GM10847 (cell line): ENCODE data around the gene DIP2B.

ENCODE experiments used
- POLR2A ChIP-seq: IDR thresholded peaks from 2 replicates; pipeline ENCODE4 v1.6.1; 2011; ENCODE audit not compliant: insufficient read length; ENCODE audit errors: extremely low read depth

DIP2B gene

GRCh38 chr12:50536831-50537537 lies 32.2 kb downstream of the DIP2B start:
- no peak for TF ChIP-seq POLR2A

GRCh38 chr12:50537538-50537919 lies 32.7 kb downstream of the DIP2B start:
- no peak for TF ChIP-seq POLR2A

- no peak for TF ChIP-seq POLR2A
Observed at GRCh38 chr12:50538182-50538581, 33.4 kb downstream of the DIP2B start.

- no peak for TF ChIP-seq POLR2A
Observed at GRCh38 chr12:50541139-50541538, 36.4 kb downstream of the DIP2B start.

DNA sequence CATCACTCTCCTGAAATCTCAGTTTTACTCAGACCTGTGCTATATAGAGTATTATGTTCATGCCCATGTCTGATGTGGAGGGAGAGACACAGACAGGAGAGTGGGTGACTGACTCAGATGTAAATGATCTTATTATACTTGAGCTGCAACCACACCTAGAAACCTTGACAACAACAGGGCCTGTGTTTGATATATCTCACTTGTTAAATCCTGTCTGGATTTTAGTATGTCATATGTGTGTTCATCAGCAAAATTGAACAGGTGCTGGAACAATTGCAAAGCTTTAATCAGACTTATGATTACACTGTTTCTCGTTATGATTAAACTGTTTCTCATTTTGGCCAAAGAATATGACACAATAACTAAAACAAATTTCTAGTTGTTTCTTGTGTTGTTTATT lies 37.7 kb downstream of the DIP2B start:
- TF ChIP-seq POLR2A = no peak

GRCh38 chr12:50545213-50545612 lies 40.4 kb downstream of the DIP2B start:
- TF ChIP-seq POLR2A = no peak

- no peak for TF ChIP-seq POLR2A
Observed at GRCh38 chr12:50545786-50546185, 41.0 kb downstream of the DIP2B start.

DNA sequence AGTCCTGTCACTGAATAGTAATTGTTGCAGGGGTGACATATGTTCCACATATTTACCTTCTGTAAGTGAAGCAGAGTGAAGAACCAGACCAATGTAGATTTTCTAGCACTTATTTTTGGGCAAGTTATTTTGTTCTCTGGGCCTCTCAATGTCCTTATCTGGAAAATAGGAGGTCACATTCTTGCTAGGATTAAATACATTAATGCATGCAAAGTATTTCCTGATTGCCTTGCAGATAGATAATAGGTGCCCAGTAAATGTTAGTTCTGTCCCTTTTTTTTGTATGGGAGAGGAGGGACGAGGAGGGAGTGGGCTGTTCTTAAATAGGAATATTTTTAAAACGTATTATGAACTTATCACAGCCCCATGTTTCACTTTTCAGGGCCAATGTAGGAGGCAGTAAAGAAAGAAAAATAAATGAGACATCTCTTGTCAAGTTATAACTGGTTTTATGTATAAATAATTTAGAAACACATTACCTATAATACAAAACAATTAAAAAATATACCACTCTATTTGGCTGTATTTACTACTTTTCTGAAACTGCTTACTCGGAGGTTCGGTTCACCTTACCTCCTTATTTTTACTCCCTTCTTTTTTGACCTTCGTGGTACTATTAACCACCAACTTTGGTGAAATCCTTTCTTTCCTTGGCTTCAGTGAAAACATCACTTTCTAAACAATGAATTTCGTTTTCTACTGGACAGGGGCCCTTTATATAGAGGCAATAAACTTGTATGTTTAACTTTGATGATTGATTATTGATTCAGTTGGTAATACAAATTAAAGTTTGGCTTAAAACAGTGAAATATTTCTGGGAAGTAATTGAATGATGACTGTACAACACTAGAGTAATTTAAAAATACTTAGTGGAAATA lies 41.9 kb downstream of the DIP2B start:
- TF ChIP-seq POLR2A = no peak

DNA sequence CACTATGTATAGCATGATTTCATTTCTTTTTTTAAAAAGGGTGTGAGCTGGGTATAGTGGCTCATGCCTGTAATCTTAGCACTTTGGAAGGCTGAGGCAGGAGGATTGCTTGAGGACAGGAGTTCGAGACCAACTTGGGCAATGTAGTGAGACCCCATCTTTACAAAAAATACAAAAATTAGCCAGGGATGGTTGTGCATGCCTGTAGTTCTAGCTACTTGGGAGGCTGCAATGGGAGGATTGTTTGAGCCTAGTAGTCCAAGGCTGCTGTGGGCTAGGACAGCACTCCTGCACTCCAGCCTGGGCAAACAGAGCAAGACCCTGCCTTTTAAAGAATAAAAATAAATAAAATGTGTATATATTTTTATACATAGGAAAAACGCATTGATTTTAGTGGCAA lies 43.0 kb downstream of the DIP2B start:
- TF ChIP-seq POLR2A = no peak

- no peak for TF ChIP-seq POLR2A
Observed at GRCh38 chr12:50549885-50550284, 45.1 kb downstream of the DIP2B start.

- TF ChIP-seq POLR2A = no peak
Observed at GRCh38 chr12:50550530-50551223, 45.9 kb downstream of the DIP2B start.

GRCh38 chr12:50551866-50552265 lies 47.1 kb downstream of the DIP2B start:
- TF ChIP-seq POLR2A = no peak

- no peak for TF ChIP-seq POLR2A
Observed at GRCh38 chr12:50554651-50555050, 49.9 kb downstream of the DIP2B start.

DNA sequence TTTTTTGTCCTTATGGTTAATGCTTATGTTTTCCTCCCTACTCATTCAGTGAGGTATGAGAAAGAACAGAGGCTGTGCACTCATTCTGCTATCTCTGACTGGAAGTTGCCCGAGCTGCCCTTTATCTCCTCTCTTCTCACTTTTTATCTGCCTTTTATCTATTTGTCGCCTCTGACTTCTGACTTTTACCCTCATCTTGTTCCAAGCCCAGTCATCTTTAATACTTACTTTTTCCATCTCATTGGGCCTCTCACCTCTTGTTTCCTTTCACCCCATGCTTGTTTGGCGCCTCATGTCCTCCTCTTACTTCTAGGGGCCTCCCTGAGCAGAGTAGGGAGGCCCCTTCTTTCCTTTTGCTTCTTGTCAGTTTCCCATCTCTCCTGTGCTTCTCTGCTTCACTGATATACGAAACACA lies 50.7 kb downstream of the DIP2B start:
- no peak for TF ChIP-seq POLR2A

DNA sequence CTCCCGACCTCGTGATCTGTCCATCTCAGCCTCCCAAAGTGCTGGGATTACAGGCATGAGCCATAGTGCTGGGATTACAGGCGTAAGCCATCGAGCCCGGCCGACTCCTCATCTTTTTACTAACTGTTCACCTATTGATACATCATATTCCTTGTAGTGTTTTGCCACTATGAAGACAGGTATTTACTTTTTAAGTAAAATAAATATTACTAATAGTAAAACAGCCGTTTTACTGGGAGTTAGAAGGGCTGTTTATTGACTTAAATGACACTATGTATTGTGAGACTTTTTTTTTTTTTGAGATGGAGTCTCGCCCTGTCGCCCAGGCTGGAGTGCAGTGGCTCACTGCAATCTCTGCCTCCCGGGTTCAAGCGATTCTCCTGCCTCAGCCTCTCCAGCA lies 51.5 kb downstream of the DIP2B start:
- TF ChIP-seq POLR2A = no peak

- TF ChIP-seq POLR2A = no peak
Observed at GRCh38 chr12:50557421-50557820, 52.6 kb downstream of the DIP2B start.
